ENCODE measurements around the gene SLC16A12. TPM values are rescaled to one million over a fixed set of nuclear protein-coding genes. Genes with fewer than 3 reads are reported as not detected.

SLC16A12 gene
- total and polyA plus RNA-seq, 4 donors: 0.03 to 10.7 (median 0.94) TPM

- no peak for TF ChIP-seq REST (IDR thresholded peaks at IDR 0.05)
- TF ChIP-seq TAF1 (conservative IDR thresholded peaks at IDR 0.05): no peak
These were observed 27.9 kb upstream of the SLC16A12 start (continued) for GRCh38 chr10:89563311-89563710.

GRCh38 chr10:89556600-89556999, 21.2 kb upstream of the SLC16A12 start:
- no peaks in the 10 kb centered on the region for H3K36me3 ChIP-seq (ENCODE audit: control insufficient read depth in 4 of 4, insufficient read depth in 3 of 4, low read depth in 1 of 4, low read length in 3 of 4)
- TF ChIP-seq TAF1 (conservative IDR thresholded peaks at IDR 0.05): no peak
- TF ChIP-seq ATF3 (IDR thresholded peaks at IDR 0.05): no peak
- no peak for TF ChIP-seq CTCF (IDR thresholded peaks at IDR 0.05; ENCODE audit: low read depth, low read length, missing input control)

GRCh38 chr10:89555688-89556445, 20.5 kb upstream of the SLC16A12 start:
- no peaks in the 10 kb centered on the region for H3K36me3 ChIP-seq (ENCODE audit: control insufficient read depth in 4 of 4, insufficient read depth in 3 of 4, low read depth in 1 of 4, low read length in 3 of 4)
- H3K9me3 ChIP-seq (ENCODE audit: control insufficient read depth in 4 of 4, low read length in 3 of 4): no peaks in the 10 kb centered on the region
- no peaks in the 10 kb centered on the region for H3K4me1 ChIP-seq (ENCODE audit: control insufficient read depth in 4 of 4, insufficient read depth in 4 of 4, low read length in 3 of 4)
- H3K27ac ChIP-seq (ENCODE audit: low read depth in 1 of 2, low read length in 2 of 2): no peak overlapping the region
- no peaks in the 10 kb centered on the region for H3K27me3 ChIP-seq (ENCODE audit: control insufficient read depth in 4 of 4, insufficient read depth in 4 of 4, low read length in 3 of 4)
- 80% methylated on average over 7 of the region's 7 CpGs for WGBS
- no peak for TF ChIP-seq ATF3 (IDR thresholded peaks at IDR 0.05)
- TF ChIP-seq RAD21 (IDR thresholded peaks at IDR 0.05): peak; percentile 66 to 75
- peak; percentile 21 for TF ChIP-seq CTCF (IDR thresholded peaks at IDR 0.05; ENCODE audit: low read depth, low read length, missing input control)
- H3K9ac ChIP-seq (ENCODE audit: low read depth in 1 of 2, low read length in 2 of 2): no peak overlapping the region
- no peak overlapping the region for H3K4me3 ChIP-seq (ENCODE audit: low read depth in 1 of 3, low read length in 3 of 3)
- no peak for DNase-seq (ENCODE audit: low spot score)

More at GRCh38 chr10:89556600-89556999, 21.2 kb upstream of the SLC16A12 start:
- Histone ChIP-seq H3K4me1 (ENCODE audit: control insufficient read depth in 4 of 4, insufficient read depth in 4 of 4, low read length in 3 of 4) (peaks cover 0 to 4% (median 0%) of the 10 kb centered on the region in 4 donors), H3K9me3 (ENCODE audit: control insufficient read depth in 4 of 4, low read length in 3 of 4) (no peaks in the 10 kb centered on the region), H3K4me3 (ENCODE audit: low read depth in 1 of 3, low read length in 3 of 3) (no peak overlapping the region), H3K9ac (ENCODE audit: low read depth in 1 of 2, low read length in 2 of 2) (no peak overlapping the region), H3K27me3 (ENCODE audit: control insufficient read depth in 4 of 4, insufficient read depth in 4 of 4, low read length in 3 of 4) (no peaks in the 10 kb centered on the region), H3K27ac (ENCODE audit: low read depth in 1 of 2, low read length in 2 of 2) (no peak overlapping the region)
- no peak for DNase-seq (ENCODE audit: low spot score)
- 91% methylated on average over 1 of the region's 1 CpG for WGBS

All from liver (tissue), 9 donors.